ENCODE data around the gene NTM.

NTM gene

DNA sequence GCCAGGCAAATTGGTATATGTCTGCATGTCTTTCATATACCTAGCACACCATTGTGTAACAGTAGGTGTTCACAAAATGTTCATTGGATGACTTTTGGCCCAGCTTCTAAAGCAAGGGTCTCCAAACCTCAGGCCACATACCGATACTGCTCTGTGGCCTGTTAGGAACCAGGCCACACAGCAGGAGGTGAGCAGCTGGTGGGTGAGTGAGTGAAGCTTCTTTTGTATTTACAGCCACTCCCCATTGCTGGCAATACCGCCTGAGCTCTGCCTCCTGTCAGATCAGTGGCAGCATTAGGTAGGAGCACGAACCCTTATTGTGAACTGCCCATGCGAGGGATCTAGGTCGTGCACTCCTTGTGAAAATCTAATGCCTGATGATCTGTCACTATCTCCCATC, 836.6 kb downstream of the NTM start:
- no peak for DNase-seq (ENCODE audit: low read depth)

DNA sequence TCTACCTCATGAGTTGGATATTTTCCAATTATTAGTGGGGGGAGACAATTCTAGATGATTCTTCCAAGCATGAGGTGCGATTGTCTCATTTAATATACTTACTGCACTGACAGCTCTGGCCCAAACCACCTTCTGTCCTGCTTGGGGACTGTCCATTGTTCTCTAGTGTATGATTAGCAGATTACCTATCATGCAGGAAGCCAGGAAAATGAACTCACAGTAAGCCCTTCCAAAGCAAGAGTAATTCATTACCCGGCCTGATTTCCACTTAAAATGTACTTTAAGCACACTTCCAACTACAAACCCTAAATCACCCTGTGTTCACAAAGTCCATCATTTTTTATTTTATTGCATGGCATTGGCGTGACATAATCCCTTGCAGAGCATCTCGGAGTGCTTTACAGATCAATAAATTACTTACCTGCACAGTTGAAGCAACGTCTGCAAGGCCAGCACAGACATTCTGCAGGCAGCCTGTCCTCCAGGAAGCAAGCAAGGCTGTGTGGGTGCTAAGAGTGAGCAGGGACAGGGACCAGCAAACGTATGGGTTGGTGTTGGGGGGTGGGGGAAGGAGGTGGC, 838.2 kb downstream of the NTM start:
- DNase-seq (ENCODE audit: low read depth): no peak

DNA sequence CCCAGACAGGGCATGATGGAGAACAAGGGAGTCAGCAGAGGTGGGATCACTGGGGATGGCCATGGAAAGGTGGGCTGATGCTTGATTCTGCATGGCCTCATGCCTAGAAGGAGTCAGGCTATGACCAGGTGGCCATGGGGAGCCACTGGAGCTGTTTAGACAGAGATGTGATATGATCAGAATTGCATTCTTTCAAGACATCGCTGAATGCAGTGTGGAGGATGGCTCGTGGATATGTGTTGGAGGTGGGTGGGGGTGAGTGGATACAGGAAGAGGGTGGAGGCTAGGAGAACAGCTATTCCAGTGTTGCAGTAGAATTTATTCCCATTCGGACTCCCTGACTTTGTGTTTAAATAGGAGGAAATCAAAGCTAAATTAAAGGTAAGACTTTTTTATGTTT, 841.1 kb downstream of the NTM start:
- DNase-seq (ENCODE audit: low read depth): no peak

DNA sequence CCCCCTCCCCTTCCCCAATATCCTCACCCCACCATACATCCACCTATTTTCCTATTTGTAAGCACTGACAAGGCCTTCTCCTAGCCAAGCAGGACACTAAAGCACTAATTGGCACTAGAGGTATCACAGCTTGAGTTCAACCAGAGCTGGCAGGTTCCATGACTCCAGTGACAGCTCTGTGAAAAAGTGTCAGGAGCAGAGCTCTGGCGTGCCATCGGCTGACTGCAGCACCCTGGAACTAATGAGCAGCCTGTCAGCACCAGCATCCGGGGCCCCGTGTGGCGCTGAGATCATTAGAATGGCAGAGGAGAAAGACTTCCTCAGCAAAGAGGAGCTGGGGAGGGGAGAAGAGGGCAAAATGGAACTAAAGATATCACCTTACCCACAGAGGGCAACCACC, 847.4 kb downstream of the NTM start:
- no peak for DNase-seq (ENCODE audit: low read depth)

DNA sequence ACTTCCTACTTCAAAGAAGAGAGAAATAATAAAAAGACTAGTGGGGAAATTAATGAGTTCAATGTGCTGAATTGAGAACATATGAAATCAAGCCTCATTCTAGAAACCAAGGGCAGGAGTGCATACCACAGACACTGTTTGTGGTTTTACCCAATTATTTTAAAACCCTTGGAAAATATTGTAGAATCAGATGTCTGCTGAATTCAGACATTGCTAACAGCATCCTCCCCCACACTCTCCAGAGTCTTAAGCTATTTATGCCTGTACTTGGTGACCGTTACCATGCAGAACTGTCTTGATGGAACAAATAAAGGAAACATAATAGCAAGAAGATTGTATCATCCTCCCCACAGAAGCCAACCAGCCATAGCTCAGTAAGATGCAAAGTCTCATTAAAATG, 850.1 kb downstream of the NTM start:
- DNase-seq (ENCODE audit: low read depth): no peak

DNA sequence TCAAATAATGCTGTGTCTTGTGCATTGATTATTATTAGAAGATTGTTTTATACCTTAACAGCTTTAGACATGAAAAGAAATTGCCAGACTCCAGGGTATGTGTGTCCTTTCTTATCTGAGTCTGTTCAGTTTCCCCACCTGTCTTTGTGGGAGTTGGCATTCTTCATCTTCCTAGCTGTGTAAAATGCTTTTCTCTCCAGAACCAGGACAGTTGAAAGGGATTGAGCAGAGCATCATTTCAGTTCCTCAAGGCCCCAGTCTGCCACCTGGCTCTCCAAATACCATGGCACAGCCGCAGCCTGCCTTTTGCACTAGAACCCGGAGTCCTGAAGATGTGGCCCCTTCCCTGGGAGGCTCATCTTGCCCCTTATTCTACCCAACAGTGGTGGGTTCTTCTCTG, 851.9 kb downstream of the NTM start:
- no peak for DNase-seq (ENCODE audit: low read depth)

DNA sequence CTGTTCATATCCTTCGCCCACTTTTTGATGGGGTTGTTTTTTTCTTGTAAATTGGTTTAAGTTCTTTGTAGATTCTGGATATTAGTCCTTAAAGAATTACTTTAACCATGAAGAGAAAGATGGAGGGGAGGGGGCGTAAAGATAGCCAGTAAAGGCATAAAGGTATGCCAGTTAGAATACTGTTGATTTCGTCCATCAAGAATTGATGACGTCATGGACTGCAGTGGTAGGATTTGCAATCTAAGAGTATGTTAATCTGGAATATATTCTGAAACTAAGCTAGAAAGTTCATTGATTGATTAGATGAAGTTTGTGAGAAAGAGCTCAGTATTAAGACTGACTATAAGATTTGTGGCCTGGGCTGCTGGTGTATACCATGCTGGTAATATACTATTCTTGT, 856.1 kb downstream of the NTM start:
- no peak for DNase-seq (ENCODE audit: low read depth)

DNA sequence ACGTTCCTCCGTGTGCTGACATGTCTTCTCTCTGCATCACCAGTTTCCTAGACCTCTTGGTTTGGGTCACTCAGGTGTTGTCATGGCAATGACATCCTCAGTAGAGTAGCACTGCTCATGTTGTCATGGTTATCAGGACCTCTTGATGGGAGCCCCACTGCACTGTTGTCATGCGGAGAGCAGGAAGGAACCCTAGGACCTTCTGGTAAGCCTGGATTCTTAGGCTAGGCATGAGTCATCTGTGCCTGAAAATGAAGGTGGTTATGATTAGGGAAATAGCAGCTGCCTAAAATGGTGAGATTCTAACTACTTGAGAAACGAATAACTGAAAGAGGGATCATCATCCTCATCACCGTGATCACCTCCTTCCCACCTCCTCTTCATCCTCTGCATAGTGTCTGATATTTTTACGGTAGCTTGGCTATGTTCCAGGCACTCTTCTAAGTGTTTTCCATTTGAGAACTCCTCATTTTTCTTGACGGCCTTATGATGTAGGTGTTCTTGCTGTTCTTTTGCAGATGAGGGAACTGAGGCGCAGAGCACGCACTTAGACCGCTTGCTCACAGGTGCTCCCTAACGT, 858.4 kb downstream of the NTM start:
- no peak for DNase-seq (ENCODE audit: low read depth)

DNA sequence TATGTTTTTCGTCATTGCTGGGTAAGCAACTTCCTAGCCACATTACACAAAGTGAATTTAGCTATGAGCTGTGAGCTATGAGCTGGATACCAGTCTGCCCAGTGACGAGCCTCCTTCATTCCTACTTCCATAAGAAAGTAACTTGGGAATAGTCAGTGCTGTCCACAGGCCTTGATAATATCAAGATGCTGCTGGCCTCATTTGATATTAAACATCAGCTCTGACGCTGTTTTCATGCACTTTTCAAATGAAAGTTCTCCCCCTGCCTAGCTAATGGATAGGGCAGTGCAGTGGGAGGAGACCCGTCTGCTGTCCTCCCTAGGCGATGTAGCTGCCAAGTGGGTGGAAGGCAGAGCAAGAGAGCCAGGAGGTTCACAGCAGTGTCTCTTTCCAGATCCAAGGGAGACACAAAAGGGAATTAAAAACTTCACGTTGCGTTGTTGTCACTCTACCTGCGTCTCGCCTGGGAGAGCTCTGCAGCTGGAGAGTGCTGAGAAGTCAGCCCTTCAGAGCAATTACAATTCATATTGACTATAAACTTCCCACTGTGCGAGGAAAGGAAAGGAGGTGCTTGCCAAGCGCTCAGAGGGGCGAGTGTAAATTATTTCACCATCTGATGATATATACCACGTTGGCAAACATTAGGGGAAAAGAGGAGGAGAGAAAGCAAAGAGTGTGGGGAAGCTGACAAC, 861.4 kb downstream of the NTM start:
- DNase-seq (ENCODE audit: low read depth): no peak

DNA sequence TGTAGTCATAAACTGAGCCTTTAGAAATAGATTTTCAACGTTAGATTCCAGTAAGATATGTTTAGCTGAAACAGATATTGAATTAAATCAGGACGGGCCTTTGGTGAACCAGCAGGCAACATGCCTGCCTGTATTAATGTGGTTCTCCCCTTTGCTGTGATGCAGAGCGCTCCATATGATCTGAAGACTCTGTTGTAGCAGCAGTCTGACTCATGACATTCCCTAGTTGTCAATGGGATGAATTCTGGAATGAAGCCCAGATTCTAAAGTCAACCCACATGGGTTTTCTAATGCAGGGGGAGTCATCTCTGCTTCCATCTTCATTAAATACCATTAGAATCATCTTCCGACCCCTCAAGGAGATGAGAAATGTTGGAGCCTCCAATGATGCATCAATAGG, 864.5 kb downstream of the NTM start:
- no peak for DNase-seq (ENCODE audit: low read depth)

DNA sequence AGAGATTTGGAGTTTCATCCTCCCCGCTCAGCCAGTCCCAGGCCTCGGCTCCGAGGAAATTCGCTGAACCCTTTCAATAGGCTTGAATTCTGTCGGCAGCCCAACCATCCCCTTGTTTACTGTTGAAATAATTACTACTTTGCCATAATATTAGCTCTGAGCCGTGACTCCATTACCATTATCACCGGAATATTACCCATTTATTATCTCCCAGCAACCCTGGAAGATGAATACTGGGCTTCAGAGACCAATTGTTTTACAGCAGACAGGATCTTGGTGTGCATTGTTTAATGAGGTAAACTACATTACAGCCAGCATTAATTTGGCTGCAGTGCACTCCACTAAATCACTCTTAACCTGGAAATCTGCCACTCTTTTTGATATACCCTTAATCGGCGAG, 867.4 kb downstream of the NTM start:
- DNase-seq (ENCODE audit: low read depth): no peak

DNA sequence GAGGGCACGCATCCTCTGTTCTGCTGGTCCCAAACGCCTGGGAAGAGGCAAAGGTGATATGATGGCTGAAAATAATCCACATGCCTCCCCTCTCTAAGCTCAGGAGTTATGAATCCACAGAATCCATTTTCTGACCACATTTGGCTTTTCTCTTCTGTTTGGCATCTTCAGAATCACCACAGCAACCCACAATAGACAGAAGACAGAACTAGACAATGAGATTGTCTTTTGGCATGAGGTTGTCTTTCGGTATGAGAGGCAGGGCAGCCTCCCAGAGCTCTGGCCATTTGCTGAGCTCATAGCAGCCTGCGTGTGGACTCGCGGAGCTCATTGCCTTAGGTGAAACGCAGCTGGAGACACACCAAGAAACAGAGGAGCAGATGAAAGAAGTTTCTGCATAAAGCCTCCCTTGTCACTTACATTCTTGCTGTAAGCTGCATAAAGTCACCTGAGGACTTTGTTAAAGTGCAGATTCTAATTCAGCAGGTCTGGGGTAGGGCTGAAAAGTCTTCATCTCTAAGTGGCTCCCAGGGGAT, 868.0 kb downstream of the NTM start:
- DNase-seq (ENCODE audit: low read depth): no peak

DNA sequence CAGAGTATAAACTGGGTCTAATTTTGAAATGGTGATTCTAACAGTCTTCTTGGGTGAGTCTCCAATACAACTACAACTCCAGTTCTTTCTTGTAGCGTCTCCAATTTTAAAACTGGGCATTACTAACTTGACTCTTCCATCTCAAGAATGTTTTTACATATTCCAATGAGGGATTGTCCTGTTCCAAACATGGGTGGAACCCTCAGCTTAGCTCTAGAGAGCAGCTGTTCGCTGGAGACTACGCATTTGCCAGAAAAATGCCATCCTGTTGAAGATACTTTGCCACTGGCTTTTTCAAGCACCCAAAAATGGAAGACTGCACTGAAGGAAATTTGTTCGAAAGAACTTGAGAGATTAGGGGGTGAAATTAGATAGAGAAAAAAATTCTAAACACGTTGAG, 870.0 kb downstream of the NTM start:
- DNase-seq (ENCODE audit: low read depth): no peak

DNA sequence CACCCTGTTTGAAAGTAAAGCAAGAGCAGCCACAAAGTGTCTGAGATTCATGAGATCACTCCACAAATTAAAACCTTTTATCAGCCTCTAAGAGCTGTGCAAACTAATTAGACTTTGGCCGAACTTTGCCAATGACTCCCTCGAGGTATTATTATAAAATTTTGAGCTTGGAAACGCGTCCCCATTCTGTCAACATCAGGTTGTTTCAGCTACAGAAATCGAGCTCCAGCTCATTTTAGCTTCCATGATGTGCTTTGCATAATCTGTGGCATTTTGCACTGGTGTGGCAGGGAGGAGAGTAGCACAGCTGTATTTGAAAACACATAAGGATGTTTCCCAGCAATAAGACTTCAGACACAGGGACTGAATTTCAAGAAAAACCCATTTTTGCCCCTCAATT, 872.2 kb downstream of the NTM start:
- DNase-seq (ENCODE audit: low read depth): no peak

DNA sequence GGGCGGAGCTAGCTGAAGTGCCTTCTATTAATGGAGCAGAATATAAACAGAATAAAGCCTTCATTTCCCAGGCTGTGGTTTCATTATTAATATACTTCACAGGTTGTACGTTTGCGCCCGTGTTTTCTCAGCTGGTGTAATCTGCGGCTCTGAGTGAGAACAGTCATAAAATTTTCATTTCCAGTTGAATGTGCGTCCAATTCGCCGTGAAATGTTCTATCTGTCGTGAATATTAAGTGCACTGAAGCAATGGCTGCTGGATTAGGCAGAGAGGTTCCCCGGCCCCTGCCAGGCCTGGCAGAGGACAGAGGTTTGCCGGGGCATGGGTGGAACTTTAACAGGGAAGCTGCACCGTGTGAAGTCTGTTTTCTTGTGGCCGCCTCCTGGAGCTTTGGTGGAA, 874.4 kb downstream of the NTM start:
- DNase-seq (ENCODE audit: low read depth): no peak

DNA sequence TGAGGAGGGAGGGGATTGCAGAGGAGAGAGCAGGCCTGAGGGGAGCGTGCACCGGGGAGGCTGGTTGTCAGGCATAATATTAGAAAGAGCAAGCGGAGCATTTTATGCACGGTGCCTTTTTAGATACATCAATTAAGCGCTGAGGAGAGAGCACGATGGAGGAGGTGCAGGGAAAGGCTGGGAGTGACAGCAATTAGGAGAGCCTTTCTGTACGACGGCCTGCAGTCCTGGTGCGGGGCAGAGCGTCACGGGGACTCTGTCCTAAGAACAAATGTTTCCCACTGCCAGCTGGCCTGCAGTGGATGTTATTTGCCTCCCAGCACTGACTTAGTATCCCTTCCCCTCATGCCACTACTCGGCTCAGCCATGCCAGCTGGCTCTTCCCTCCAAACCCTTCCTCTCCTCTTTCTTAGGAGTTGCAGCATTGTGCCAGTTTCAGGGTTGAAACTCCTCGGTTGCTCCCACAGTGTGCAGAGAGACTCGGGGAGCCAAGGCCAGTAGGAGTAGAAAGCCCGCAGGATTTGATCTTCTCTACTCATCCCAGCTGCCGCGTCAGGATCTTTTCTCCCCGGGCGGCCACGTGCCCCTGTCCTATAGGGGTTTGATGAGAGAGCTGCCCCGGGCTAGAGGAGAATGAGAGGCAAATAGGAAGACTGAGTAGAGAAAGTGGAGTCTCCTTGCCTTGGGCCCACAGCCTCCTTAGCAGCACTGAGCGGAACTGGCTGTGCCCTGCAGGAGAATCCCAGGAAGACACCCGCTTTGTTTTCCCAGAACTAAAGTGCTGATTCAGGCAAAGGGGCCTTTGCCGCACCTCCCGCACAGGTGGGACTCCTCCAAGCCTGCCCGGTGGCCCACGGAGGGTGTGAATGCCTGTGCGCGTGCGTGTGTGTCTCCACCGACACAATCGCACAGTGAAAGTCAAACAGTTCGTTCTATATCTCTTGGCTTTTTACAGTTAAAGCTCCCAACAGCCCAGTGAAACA, 875.3 kb downstream of the NTM start:
- DNase-seq (ENCODE audit: low read depth): no peak

DNA sequence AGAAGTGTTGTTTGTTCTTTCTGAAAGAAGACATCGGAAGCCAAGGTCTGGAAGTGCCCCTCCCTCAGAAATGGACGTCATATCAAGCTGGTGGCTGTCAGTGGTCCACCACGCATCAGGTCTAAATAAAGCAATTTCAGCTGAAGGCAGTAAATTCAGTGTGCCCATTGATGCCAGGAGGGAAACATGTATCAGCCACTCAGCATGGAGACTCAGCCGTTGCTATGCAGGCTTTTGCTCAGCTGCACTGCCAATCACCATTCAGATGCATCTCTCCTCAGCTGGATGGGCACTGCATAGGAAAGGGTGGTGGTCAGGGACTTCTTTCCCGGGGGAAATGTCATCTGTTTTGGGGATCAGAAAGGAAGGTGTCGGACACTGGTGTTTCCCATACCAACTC, 878.2 kb downstream of the NTM start:
- DNase-seq (ENCODE audit: low read depth): no peak

DNA sequence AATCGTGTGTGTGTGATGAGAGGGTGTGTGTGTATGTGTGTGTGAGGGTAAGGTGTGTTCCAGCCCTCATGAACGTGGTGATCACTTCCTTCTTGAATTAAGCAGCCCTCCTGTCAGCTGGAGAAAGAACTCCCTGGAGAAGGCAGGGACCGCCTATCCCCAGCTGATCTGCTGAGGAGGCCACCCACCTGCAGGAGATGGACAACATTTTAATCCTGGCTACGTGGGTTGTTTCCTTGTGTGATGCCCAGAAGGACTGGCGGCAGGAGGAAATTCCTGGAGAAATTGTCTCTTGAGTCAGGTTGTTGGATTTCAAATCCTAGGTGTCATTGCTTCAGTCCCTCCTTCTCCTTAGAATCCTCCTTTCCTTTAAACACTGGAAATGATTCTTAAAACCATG, 878.8 kb downstream of the NTM start:
- DNase-seq (ENCODE audit: low read depth): no peak

DNA sequence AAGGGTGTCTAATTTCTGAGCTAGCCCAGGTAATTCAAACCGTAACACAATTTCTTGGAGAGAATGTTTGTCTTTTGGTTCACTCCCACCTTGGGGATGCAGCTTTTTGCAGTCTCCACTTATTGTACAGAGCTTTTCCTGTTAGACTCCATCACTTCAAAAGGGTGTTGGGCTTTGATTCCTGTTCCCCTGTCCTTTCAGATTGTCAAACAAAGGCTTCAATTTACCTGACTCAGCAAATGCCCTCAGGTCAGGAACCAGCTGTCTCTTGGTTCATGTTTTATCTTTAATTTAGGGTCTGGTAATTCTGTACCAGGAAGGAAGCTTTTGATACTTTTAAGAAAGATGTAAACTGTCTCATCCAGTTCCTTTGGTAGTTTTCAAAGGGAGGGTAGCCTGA, 880.6 kb downstream of the NTM start:
- DNase-seq (ENCODE audit: low read depth): no peak

DNA sequence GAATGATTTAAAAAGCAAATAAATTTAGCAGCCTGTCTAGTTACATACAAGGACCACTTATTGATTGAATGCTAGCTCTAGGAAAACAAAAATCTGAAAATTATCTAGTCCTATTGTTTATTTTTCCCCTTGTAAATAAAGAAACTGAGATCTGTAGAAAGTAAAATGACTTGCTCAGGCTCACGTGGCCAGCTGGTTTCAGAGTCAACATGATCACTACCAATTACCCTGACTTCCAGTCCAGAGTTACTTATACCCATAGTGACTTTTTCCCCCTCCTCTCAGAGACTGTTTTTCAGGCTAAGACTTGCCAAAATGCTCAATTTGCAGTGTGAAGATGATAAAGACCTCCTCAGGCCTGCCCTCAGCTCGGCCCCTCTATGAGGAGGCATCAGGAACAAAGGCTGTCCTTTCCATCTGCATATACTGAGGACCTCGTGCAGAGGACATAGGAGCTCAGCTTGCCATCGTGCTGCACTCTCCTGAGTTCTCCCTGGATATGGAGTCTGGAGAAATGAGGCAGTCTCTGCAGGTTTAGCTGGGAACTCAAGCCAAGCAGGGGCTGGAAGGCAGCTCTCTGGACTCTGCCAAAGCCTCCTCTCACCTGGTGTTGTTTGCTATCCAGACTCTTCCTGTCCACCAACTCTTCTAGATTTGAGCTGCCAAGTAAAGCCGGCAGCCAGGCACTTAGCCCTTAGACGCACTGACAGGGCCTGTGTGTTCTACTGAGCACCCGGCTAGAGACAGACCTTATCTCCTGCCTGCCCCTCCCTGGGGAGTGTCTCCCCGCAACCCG, 883.3 kb downstream of the NTM start:
- no peak for DNase-seq (ENCODE audit: low read depth)

DNA sequence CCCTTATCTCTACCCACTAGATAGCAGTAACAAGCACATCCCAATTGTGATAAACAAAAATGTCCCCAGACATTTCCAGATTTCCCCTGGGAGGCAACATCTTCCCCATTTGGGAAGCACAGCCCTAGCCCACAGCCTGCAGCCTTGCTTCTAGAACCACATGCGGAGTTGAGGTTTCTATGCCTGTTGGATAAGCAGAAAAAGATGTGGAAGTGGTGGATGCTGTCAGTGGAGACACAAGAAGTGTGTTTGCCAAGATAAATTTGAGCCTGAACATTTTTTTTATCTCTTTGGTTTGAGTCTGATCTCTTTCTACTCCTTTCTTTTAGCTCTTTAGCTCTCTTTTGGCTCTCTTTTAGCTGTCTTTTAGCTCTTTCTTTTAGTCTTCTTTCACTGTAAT, 884.5 kb downstream of the NTM start:
- DNase-seq (ENCODE audit: low read depth): no peak

All from T follicular helper cell (primary cell).